ENCODE measurements around the gene TSHR.

The TSHR gene

GRCh38 chr14:81169267-81169666, 213.8 kb downstream of the TSHR start:
- H3K36me3 ChIP-seq (ENCODE audit: control insufficient read depth, insufficient read depth, low read length): no peaks in the 10 kb centered on the region
- DNase-seq (ENCODE audit: extremely low read depth, insufficient read length): no peak
- TF ChIP-seq, protein P1, sequence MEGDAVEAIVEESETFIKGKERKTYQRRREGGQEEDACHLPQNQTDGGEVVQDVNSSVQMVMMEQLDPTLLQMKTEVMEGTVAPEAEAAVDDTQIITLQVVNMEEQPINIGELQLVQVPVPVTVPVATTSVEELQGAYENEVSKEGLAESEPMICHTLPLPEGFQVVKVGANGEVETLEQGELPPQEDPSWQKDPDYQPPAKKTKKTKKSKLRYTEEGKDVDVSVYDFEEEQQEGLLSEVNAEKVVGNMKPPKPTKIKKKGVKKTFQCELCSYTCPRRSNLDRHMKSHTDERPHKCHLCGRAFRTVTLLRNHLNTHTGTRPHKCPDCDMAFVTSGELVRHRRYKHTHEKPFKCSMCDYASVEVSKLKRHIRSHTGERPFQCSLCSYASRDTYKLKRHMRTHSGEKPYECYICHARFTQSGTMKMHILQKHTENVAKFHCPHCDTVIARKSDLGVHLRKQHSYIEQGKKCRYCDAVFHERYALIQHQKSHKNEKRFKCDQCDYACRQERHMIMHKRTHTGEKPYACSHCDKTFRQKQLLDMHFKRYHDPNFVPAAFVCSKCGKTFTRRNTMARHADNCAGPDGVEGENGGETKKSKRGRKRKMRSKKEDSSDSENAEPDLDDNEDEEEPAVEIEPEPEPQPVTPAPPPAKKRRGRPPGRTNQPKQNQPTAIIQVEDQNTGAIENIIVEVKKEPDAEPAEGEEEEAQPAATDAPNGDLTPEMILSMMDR (IDR thresholded peaks at IDR 0.05; ENCODE audit: insufficient read depth, low read length, poor library complexity, severe bottlenecking): no peak
- peak overlapping the region; percentile 80 for H3K4me3 ChIP-seq (replicated peaks; ENCODE audit: low read depth, low read length)
- no peaks in the 10 kb centered on the region for H3K27me3 ChIP-seq (replicated peaks; ENCODE audit: control insufficient read depth, insufficient read depth, low read length)

DNA sequence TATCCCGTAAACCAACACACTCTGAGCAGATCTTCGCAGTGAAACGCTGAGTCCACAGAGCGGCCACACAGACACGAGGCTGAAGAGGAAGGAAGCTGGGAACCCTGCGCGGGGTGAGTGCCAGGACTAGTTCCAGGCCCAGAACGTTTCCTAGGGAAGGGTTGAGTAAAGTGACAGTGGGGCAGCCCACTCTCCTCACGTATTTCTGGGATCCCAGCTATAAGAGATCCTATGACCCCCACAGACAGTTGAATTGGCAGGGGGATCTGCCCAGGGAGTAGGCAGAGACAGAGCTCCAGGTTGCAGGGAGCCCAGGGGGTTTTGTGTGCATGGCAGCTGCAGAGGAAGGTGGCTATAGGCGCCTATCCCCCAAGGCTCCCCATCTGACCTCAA, 214.3 kb downstream of the TSHR start:
- peak overlapping the region; percentile 80 for H3K4me3 ChIP-seq (replicated peaks; ENCODE audit: low read depth, low read length)
- H3K36me3 ChIP-seq (ENCODE audit: control insufficient read depth, insufficient read depth, low read length): no peaks in the 10 kb centered on the region
- DNase-seq (ENCODE audit: extremely low read depth, insufficient read length): no peak
- no peaks in the 10 kb centered on the region for H3K27me3 ChIP-seq (replicated peaks; ENCODE audit: control insufficient read depth, insufficient read depth, low read length)
- TF ChIP-seq, protein P1 (IDR thresholded peaks at IDR 0.05; ENCODE audit: insufficient read depth, low read length, poor library complexity, severe bottlenecking): no peak

GRCh38 chr14:81170104-81170828, 214.8 kb downstream of the TSHR start:
- H3K36me3 ChIP-seq (ENCODE audit: control insufficient read depth, insufficient read depth, low read length): no peaks in the 10 kb centered on the region
- TF ChIP-seq, protein P1 (IDR thresholded peaks at IDR 0.05; ENCODE audit: insufficient read depth, low read length, poor library complexity, severe bottlenecking): peak; percentile 85
- no peaks in the 10 kb centered on the region for H3K27me3 ChIP-seq (replicated peaks; ENCODE audit: control insufficient read depth, insufficient read depth, low read length)
- peak; percentile 88 for DNase-seq (ENCODE audit: extremely low read depth, insufficient read length)
- peak overlapping the region; percentile 80 for H3K4me3 ChIP-seq (replicated peaks; ENCODE audit: low read depth, low read length)

DNA sequence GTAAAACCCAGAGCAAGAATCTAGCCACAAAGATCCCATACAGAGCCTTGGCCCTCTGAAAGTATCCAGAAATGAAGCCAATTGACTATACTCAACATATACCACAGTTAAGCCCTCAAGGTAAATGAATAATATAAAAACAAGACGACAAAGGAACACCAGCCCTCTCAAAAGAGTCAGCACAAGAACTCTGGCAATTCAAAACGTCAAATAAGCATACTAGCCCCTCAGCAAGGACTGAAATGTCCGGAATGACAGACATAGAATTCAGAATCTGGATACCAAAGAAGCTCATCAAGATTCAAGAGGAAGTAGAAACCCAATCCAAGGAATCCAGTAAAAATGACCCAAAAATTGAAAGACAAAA, 215.4 kb downstream of the TSHR start:
- DNase-seq (ENCODE audit: extremely low read depth, insufficient read length): no peak
- Histone ChIP-seq H3K27me3 (replicated peaks; ENCODE audit: control insufficient read depth, insufficient read depth, low read length) (no peaks in the 10 kb centered on the region), H3K4me3 (replicated peaks; ENCODE audit: low read depth, low read length) (no peak overlapping the region; the same call in 1 of the 2 replicates), H3K36me3 (ENCODE audit: control insufficient read depth, insufficient read depth, low read length) (no peaks in the 10 kb centered on the region)
- TF ChIP-seq, protein P1 (IDR thresholded peaks at IDR 0.05; ENCODE audit: insufficient read depth, low read length, poor library complexity, severe bottlenecking): no peak

DNA sequence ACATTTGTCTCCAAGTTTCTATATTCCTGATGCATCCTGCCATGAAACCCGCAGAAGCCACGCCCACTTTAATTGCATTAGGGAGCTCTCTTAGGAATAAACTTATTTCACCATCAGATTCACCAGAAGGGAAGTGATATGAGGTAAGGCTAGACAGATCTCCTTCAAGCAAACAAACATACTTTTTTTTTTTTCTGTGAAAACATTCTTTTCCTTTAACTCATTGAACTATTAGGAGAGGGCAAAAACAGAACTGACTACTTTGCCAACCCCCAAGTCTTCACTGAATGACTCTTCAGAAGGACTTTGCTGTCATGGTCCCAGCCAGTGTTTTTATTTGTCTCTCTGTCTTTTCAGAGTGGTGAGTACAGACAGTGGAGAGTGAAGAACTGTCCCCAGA, 216.9 kb downstream of the TSHR start:
- Histone ChIP-seq H3K27me3 (replicated peaks; ENCODE audit: control insufficient read depth, insufficient read depth, low read length) (no peaks in the 10 kb centered on the region), H3K4me3 (replicated peaks; ENCODE audit: low read depth, low read length) (no peak overlapping the region), H3K36me3 (ENCODE audit: control insufficient read depth, insufficient read depth, low read length) (no peaks in the 10 kb centered on the region)
- DNase-seq (ENCODE audit: extremely low read depth, insufficient read length): peak; percentile 18
- TF ChIP-seq, protein P1 (IDR thresholded peaks at IDR 0.05; ENCODE audit: insufficient read depth, low read length, poor library complexity, severe bottlenecking): no peak

DNA sequence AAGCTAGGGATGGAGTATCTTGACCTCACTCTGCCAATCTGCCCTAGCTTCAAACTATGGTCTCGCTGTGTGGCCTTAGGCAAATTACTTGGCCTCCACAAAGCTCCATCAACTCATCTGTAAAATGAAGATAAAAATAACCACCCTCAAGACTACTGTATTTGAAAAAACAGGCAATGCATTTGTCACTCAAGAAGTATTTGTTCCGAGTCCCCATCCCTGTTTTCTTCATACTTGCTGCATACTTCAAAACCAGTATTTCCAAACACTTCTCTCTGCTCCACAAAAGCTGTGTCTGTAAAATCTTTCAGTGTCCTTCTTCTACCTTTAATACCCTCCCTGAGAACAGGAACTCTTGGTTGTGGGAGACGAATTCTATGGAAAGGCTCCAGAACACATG, 217.5 kb downstream of the TSHR start:
- H3K27me3 ChIP-seq (replicated peaks; ENCODE audit: control insufficient read depth, insufficient read depth, low read length): no peaks in the 10 kb centered on the region
- TF ChIP-seq, protein P1 (IDR thresholded peaks at IDR 0.05; ENCODE audit: insufficient read depth, low read length, poor library complexity, severe bottlenecking): no peak
- DNase-seq (ENCODE audit: extremely low read depth, insufficient read length): no peak

More for the DNA sequence above, 217.5 kb downstream of the TSHR start:
- no peak overlapping the region for H3K4me3 ChIP-seq (replicated peaks; ENCODE audit: low read depth, low read length)
- no peaks in the 10 kb centered on the region for H3K36me3 ChIP-seq (ENCODE audit: control insufficient read depth, insufficient read depth, low read length)
